HG03469 (cell line): ENCODE results near the gene NCAPH2.
"Not testable (repeated sequence)": the region's sequence is repeated elsewhere in the genome, so short reads cannot be mapped to it uniquely, and the experiment has no call there.

Source experiments
- ATAC-seq: cut with Tn5 transposase; IDR thresholded peaks from one replicate; pipeline ENCODE4 v1.9.1; 2021; ENCODE audit warnings: mild to moderate bottlenecking, moderate library complexity, moderate number of reproducible peaks; ENCODE audit not compliant: unreplicated experiment

The NCAPH2 gene

GRCh38 chr22:50516891-50517290 lies 8.9 kb downstream of the NCAPH2 start:
- ATAC-seq, result no peak

DNA sequence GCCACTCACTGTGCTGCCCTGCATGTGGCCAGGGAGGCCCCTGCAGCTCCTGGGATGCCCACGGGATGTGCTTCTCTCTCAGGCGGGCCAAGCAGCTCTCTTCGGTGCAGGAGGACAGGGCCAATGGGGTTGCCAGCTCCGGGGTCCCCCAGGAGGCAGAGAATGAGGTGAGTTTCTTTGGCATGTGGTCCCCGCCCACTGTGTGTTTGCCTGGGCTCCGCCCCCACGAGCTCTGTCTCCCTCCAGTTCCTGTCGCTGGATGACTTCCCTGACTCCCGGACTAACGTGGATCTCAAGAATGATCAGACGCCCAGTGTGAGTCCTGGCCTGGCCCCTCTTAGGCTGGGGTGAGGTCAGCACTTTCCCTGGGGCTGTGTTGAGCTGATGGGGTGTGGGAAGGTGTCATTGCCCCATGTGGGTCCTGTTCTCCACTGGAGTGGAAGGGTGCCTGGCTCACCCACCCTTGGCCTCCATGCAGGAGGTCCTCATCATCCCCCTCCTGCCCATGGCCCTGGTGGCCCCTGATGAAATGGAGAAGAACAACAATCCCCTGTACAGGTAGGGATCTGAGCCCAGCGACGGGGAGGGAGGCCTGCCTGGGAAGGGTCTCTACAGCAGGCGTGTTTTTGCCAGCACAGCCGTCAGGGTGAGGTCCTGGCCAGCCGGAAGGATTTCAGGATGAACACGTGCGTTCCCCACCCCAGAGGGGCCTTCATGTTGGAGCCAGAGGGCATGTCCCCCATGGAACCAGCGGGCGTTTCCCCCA lies 9.7 kb downstream of the NCAPH2 start:
- ATAC-seq, result no peak

DNA sequence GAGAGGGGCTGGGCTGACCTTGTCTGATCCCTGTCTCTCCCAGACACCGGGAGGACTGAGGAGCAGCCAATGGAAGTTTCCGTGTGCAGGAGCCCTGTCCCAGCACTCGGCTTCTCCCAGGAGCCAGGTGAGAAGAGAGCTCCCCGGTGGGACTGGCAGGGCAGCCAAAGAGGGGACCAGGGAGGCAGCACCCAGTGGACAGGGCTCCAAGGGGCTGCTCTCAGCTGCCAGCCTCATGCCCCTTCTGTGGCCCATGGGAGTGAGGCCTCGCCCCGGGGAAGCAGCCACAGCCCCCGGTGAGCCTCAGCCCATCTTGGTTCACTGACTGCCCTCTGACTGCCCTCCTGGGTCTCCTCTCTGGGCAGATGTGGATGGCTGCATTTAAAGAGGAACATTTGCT lies 10.6 kb downstream of the NCAPH2 start:
- ATAC-seq, result no peak

DNA sequence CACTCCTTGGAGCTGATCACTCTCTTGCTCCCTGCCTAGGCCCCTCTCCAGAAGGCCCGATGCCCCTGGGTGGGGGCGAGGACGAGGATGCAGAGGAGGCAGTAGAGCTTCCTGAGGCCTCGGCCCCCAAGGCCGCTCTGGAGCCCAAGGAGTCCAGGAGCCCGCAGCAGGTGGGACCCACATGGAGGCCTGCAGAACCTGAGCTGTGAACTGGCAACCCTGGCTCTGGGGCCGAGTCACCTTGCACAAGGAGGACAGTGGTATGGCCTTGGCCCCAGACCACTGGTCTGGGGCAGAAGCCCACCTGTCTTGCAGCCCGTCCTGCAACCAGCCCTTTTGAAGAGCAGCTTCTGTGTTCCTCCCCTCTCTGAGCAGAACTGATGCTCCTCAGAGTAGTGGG lies 11.1 kb downstream of the NCAPH2 start:
- no peak for ATAC-seq

DNA sequence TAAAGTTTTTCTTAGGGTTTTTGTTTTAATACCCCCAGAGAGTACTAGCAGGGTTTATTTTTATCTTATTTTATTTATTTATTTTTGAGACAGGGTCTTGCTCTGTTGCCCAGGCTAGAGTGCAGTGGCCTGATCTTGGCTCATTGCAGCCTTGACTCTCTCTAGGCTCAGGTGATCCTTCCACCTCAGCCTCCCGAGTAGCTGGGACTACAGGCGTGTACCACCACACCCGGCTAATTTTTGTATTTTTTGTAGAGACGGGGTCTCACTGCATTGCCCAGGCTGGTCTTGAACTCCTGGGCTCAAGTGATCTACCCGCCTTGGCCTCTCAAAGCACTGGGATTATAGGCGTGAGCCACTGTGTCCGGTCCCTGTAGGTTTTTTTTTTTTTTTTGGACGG lies 12.2 kb downstream of the NCAPH2 start:
- ATAC-seq, result not testable (repeated sequence)

GRCh38 chr22:50520826-50521453 lies 12.9 kb downstream of the NCAPH2 start:
- no peak for ATAC-seq

GRCh38 chr22:50521710-50522109 lies 13.7 kb downstream of the NCAPH2 start:
- ATAC-seq, result no peak

- no peak for ATAC-seq
Observed at GRCh38 chr22:50522208-50522805, 14.3 kb downstream of the NCAPH2 start.

- no peak for ATAC-seq
Observed at GRCh38 chr22:50522806-50523438, 14.9 kb downstream of the NCAPH2 start.

GRCh38 chr22:50523458-50523805 lies 15.4 kb downstream of the NCAPH2 start:
- ATAC-seq, result no peak

DNA sequence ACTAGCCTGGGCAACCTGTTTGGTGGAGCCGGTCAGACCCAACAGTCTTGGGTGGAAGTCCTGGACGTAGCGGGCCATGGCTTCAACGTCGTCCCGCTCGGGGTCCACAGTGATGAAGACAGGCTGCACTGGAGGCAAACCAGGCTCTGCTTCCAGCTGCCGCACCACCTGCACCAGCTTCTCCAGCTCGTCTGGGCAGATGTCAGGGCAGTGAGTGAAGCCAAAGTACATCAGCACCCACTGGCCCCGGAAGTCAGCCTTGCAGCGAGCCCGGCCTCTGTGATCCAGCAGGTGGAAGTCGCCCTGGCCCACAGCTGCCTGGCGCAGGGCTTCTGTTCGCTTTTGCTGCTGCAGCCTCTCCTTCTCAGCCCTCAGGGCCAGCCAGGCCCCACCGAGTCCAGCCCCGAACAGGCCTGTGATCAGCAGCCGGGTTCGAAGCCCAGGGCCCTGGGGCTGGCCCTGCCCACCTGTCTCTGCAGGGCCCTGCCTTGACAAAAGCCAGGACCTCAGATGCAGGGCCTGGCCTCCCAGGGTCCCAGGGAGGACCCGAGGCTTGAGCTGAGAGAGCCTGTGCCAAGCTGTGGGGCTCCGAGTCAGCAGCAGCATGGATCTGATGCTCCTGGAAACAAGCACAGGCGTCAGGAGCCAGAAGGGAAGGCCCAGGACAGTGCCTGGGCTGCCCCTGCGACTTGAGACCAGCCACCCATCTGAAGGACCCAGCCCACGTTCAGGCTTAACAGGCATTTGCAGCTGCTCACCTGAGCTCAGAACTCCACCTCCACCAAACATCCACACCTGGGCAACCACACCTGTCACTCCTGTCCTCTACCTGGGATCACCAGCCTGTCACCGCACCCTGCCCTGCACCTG lies 16.0 kb downstream of the NCAPH2 start:
- no peak for ATAC-seq

DNA sequence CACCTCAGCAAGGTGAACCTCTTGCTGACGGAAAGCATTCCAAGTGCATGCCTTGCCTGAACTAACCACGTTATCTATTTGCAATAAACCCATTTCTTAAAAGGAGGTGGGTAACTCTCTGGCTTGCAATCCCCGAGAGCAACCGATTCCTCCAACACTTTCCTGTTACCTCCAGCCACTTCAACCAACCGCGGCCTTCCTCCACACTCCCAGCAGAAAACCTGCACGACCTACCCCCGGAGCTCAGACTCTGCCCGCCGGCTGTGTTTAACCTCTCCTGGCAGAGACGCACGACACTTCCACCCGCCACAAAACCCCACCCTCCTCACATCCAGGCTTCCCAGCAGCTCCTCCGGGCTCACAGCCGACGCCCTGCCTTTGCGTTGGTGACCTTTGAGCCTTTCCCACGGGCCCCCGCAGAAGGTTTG lies 16.7 kb downstream of the NCAPH2 start:
- ATAC-seq, result no peak

- peak; percentile 30 for ATAC-seq
Observed at GRCh38 chr22:50525104-50525857, 17.3 kb downstream of the NCAPH2 start, which contains the start of gene SCO2. Gene SCO2, minus strand, starts transcription at chr22:50525598. Its CDS starts 1,187 bp downstream, at chr22:50524411.

GRCh38 chr22:50525858-50526107 lies 17.8 kb downstream of the NCAPH2 start:
- ATAC-seq, result no peak

DNA sequence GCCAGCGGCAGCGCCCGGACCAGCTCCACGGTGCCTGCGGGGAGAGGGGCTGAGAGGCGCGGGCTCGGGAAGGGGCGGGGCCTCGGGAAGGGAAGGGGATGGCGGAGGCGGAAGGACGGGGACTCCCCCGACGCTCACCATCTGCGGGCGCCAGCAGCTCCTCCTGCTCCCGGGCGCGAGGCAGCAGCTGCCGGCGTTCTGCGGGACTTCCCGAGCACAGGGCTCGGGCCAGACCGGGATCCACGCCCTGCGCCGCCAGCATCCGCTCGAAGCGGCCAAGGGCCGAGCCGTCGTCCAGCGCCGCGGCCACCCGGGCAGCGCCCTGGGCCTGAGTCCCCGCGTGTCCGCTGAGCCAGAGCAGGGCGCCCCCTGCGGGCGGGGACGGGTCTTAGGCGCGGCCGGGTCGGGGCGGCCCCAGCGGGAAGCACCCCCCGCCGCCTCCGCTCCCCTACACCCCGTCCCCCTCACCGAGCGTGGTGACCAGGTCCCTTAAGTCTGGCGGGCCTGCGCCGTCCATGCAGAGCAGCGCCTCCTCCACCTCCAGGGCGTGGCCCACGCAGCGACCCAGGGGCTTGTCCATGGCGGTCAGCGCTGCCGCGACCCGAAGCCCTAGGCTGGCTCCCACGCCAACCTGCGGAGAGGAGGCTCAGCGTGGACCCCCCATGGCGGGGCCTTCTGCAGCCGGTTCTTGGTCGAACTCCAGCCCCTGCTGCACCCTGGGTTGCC lies 18.2 kb downstream of the NCAPH2 start:
- no peak for ATAC-seq

- no peak for ATAC-seq
Observed at GRCh38 chr22:50526834-50527801, 19.1 kb downstream of the NCAPH2 start.

- ATAC-seq, result no peak
Observed at GRCh38 chr22:50527921-50528681, 20.1 kb downstream of the NCAPH2 start.
